Activated naive CD8-positive, alpha-beta T cell treated with anti-CD3 and anti-CD28 coated beads for 36 hours (primary cell): ENCODE measurements around the gene CCT3. TPM values are rescaled to one million over a fixed set of nuclear protein-coding genes. Genes with fewer than 3 reads are reported as not detected.

Source experiments
- total RNA-seq, 2 experiments: library from RNA; stranded (reverse); gene quantifications; one replicate each; pipeline ENCODE4 v1.2.3, GENCODE V29; 2021

Gene CCT3
- total RNA-seq, 2 experiments from 2014 or later, result 497 to 499 TPM

Other genes starting within 250 kb of the CCT3 start
- gene LMNA, start 223.6 kb downstream of the CCT3 start, total RNA-seq, result 10 to 100 TPM; 32.3 to 37.8 TPM
- 10 to 100 TPM; 13.2 to 16.1 TPM for gene SEMA4A, start 184.7 kb downstream of the CCT3 start, total RNA-seq
- 10 to 100 TPM; 55.0 to 60.7 TPM for gene SLC25A44, start 144.2 kb downstream of the CCT3 start, total RNA-seq
- 10 to 100 TPM; 83.4 to 87.3 TPM for gene PMF1, start 125.3 kb downstream of the CCT3 start, total RNA-seq
- 1 to 10 TPM; 1.6 to 2.2 TPM for gene BGLAP, start 96.1 kb downstream of the CCT3 start, total RNA-seq
- gene PAQR6, start 90.2 kb downstream of the CCT3 start, total RNA-seq, result 1 to 10 TPM; 4.4 to 4.9 TPM
- 10 to 100 TPM; 90.7 to 92.0 TPM for gene SMG5, start 55.5 kb downstream of the CCT3 start, total RNA-seq
- 1 to 10 TPM; 7.3 to 7.8 TPM for gene TMEM79, start 54.0 kb downstream of the CCT3 start, total RNA-seq
- gene GLMP, start 42.6 kb downstream of the CCT3 start, total RNA-seq, result 10 to 100 TPM; 17.0 to 20.5 TPM
- gene VHLL, start 39.0 kb downstream of the CCT3 start, total RNA-seq, result not detected
- not detected for gene TSACC, start 234 bp upstream of the CCT3 start, total RNA-seq
- not detected for gene RHBG, start 30.9 kb upstream of the CCT3 start, total RNA-seq
- 10 to 100 TPM; 25.7 to 27.8 TPM for gene MEF2D, start 162.5 kb upstream of the CCT3 start, total RNA-seq
- 10 to 100 TPM; 13.5 to 14.9 TPM for gene IQGAP3, start 234.3 kb upstream of the CCT3 start, total RNA-seq
- gene TTC24, start 241.4 kb upstream of the CCT3 start, total RNA-seq, result 10 to 100 TPM; 18.7 to 19.6 TPM